Glutamatergic neuron (in vitro differentiated cells): ENCODE data around the gene SLC6A3. TPM values are rescaled to one million over a fixed set of nuclear protein-coding genes. Genes with fewer than 3 reads are reported as not detected.
A peak's percentile ranks its signal among the peaks of the same experiment; 100 is the strongest.

Source experiments
- DNase-seq: peaks from one replicate; pipeline ENCODE4 v3.0.0; 2022
- H3K27ac Mint-ChIP-seq: one replicate; pipeline ENCODE4 v1.8.0; 2020; ENCODE audit warnings: mild to moderate bottlenecking, mixed read lengths, inconsistent platforms; ENCODE audit not compliant: unreplicated experiment
- H3K27me3 Mint-ChIP-seq: one replicate; pipeline ENCODE4 v1.8.0; 2020; ENCODE audit warnings: mild to moderate bottlenecking, moderate library complexity, mixed read lengths, inconsistent platforms; ENCODE audit not compliant: unreplicated experiment
- H3K36me3 Mint-ChIP-seq: one replicate; pipeline ENCODE4 v1.8.0; 2020; ENCODE audit warnings: mild to moderate bottlenecking, mixed read lengths, inconsistent platforms; ENCODE audit not compliant: unreplicated experiment
- H3K4me1 Mint-ChIP-seq: one replicate; pipeline ENCODE4 v1.8.0; 2020; ENCODE audit warnings: mild to moderate bottlenecking, low read depth, mixed read lengths, inconsistent platforms; ENCODE audit not compliant: unreplicated experiment
- H3K4me3 Mint-ChIP-seq: one replicate; pipeline ENCODE4 v1.8.0; 2020; ENCODE audit warnings: mild to moderate bottlenecking, mixed read lengths, inconsistent platforms; ENCODE audit not compliant: unreplicated experiment
- H3K9me3 Mint-ChIP-seq: one replicate; pipeline ENCODE4 v1.8.0; 2020; ENCODE audit warnings: mild to moderate bottlenecking, moderate library complexity, mixed read lengths, inconsistent platforms; ENCODE audit not compliant: unreplicated experiment
- CTCF ChIP-seq: fragments of 200-600 bp; sonication (generic); IDR thresholded peaks from one replicate; pipeline ENCODE4 v1.5.0; 2021; ENCODE audit not compliant: partially characterized antibody, unreplicated experiment
- total RNA-seq: library from RNA; stranded (reverse); fragmentation: NEBNext Ultra II Directional; extraction: Animal tissue kit (Norgen Biotek cat#: 25700); gene quantifications from one replicate; pipeline ENCODE4 v1.2.1, GENCODE V29; 2021; ENCODE audit not compliant: unreplicated experiment

Gene SLC6A3
- total RNA-seq, 1 donor from 2014 or later: 22.4 TPM

- H3K27ac Mint-ChIP-seq: no peak overlapping the region
- peaks cover 11% of the 10 kb centered on the region for H3K27me3 Mint-ChIP-seq
- TF ChIP-seq CTCF: no peak
- peak; percentile 5 for DNase-seq
- peaks cover 5% of the 10 kb centered on the region for H3K4me1 Mint-ChIP-seq
- no peak overlapping the region for H3K4me3 Mint-ChIP-seq
- H3K9me3 Mint-ChIP-seq: peaks cover 6% of the 10 kb centered on the region
- H3K36me3 Mint-ChIP-seq: peaks cover 6% of the 10 kb centered on the region
These were observed 27.0 kb upstream of the SLC6A3 start for GRCh38 chr5:1471997-1472963.

GRCh38 chr5:1471240-1471853, 26.1 kb upstream of the SLC6A3 start:
- Mint-ChIP-seq H3K4me1 (peaks cover 5% of the 10 kb centered on the region), H3K4me3 (no peak overlapping the region), H3K36me3 (peaks cover 6% of the 10 kb centered on the region), H3K27me3 (peaks cover 11% of the 10 kb centered on the region), H3K27ac (no peak overlapping the region), H3K9me3 (peaks cover 8% of the 10 kb centered on the region)
- DNase-seq: peak; percentile 5
- no peak for TF ChIP-seq CTCF

- H3K27me3 Mint-ChIP-seq: peaks cover 13% of the 10 kb centered on the region
These were observed 25.5 kb upstream of the SLC6A3 start for GRCh38 chr5:1470762-1471211.

GRCh38 chr5:1468629-1469527, 23.6 kb upstream of the SLC6A3 start:
- TF ChIP-seq CTCF: no peak
- Mint-ChIP-seq H3K36me3 (peaks cover 18% of the 10 kb centered on the region), H3K9me3 (peaks cover 24% of the 10 kb centered on the region)

More at GRCh38 chr5:1470762-1471211, 25.5 kb upstream of the SLC6A3 start:
- peak; percentile 14 for DNase-seq
- Mint-ChIP-seq H3K9me3 (peaks cover 12% of the 10 kb centered on the region), H3K27ac (no peak overlapping the region), H3K36me3 (peaks cover 6% of the 10 kb centered on the region), H3K4me3 (no peak overlapping the region), H3K4me1 (peaks cover 5% of the 10 kb centered on the region)
- no peak for TF ChIP-seq CTCF

More at GRCh38 chr5:1468629-1469527, 23.6 kb upstream of the SLC6A3 start:
- Mint-ChIP-seq H3K27me3 (peaks cover 22% of the 10 kb centered on the region), H3K4me3 (no peak overlapping the region), H3K27ac (peak overlapping the region; percentile 83), H3K4me1 (peaks cover 5% of the 10 kb centered on the region)
- DNase-seq: peak; percentile 19
